ENCODE measurements around the gene MAPK12. TPM values are rescaled to one million over a fixed set of nuclear protein-coding genes. Genes with fewer than 3 reads are reported as not detected.

Gene MAPK12
- total and polyA plus RNA-seq, 9 of the 15 experiments (the other 6 are each of a cell fraction or from before 2014, with no cell fraction given), result 0.79 to 71.5 (median 32.8) TPM

- Histone ChIP-seq H3K27me3 (ENCODE audit: control insufficient read depth in 2 of 2, insufficient read depth in 2 of 2, low read length in 2 of 2) (no peaks in the 10 kb centered on the region), H3K36me3 (ENCODE audit: control insufficient read depth, insufficient read depth, low read length) (peaks cover 56% of the 10 kb centered on the region; the same call in 1 of the 3 replicates), H3K4me3 (no peak overlapping the region), H3K4me2 (ENCODE audit: insufficient read depth, low read length) (no peak overlapping the region), H4K20me1 (replicated peaks; ENCODE audit: control insufficient read depth, insufficient read depth, low read length) (no peaks in the 10 kb centered on the region), H3K79me2 (ENCODE audit: control insufficient read depth, insufficient read depth, low read length) (peaks cover 27% of the 10 kb centered on the region), H3K9ac (ENCODE audit: insufficient read depth in 1 of 2, low read depth in 2 of 2, low read length in 2 of 2) (no peak overlapping the region; a peak in 1 of 4 replicates), H3K9me3 (replicated peaks; ENCODE audit: control insufficient read depth, insufficient read depth, low read depth, low read length) (no peaks in the 10 kb centered on the region), H2AFZ (ENCODE audit: low read depth, low read length) (no peak overlapping the region), H3K9me1 (ENCODE audit: control insufficient read depth, insufficient read depth, low read length) (no peaks in the 10 kb centered on the region), H3K27ac (ENCODE audit: extremely low read depth, low read depth, low read length) (no peak overlapping the region), H3K4me1 (replicated peaks in 1 of 2; ENCODE audit: control insufficient read depth in 2 of 2, insufficient read depth in 2 of 2, low read length in 2 of 2) (peaks cover 9 to 90% of the 10 kb centered on the region in 2 experiments; a peak in 4 of 5 replicates)
- POLR2A ChIA-PET, result interaction anchor here (0.6 kb wide), 1 partner anchor 10 kb away, joined by 3 read pairs; no protein-coding TSS in a partner anchor
- FAIRE-seq (no peak), DNase-seq (ENCODE audit: extremely low read depth in 1 of 4, low spot score in 3 of 4) (no peak), ATAC-seq (no peak)
- no TSS peak for BruUV-seq (replicated peaks)
- CTCF ChIA-PET (ENCODE audit: low intra/inter-chr PET ratio), result no interaction called here
- 89% methylated on average over 19 of the region's 31 CpGs for WGBS (ENCODE audit: insufficient coverage, low coverage, missing lambda C conversion rate)
- peak; percentile 30; the same call in 1 of the 2 replicates for TF ChIP-seq POLR2G (IDR thresholded peaks at IDR 0.05; ENCODE audit: low read depth, low read length)
- TF ChIP-seq SRSF7 (optimal IDR thresholded peaks at IDR 0.05; ENCODE audit: low read depth, low read length), result no peak
- TF ChIP-seq, protein P1, sequence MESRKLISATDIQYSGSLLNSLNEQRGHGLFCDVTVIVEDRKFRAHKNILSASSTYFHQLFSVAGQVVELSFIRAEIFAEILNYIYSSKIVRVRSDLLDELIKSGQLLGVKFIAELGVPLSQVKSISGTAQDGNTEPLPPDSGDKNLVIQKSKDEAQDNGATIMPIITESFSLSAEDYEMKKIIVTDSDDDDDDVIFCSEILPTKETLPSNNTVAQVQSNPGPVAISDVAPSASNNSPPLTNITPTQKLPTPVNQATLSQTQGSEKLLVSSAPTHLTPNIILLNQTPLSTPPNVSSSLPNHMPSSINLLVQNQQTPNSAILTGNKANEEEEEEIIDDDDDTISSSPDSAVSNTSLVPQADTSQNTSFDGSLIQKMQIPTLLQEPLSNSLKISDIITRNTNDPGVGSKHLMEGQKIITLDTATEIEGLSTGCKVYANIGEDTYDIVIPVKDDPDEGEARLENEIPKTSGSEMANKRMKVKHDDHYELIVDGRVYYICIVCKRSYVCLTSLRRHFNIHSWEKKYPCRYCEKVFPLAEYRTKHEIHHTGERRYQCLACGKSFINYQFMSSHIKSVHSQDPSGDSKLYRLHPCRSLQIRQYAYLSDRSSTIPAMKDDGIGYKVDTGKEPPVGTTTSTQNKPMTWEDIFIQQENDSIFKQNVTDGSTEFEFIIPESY (CRISPR knock-in tag; IDR thresholded peaks at IDR 0.05), result 0 out of 2 replicates have a peak, but pooled peaks have one; percentile 36
- TF ChIP-seq BRD9 (IDR thresholded peaks at IDR 0.05; ENCODE audit: low read depth, partially characterized antibody), result no peak
- no peak for TF ChIP-seq ZBTB8A (IDR thresholded peaks at IDR 0.05; ENCODE audit: partially characterized antibody)
- in situ Hi-C loops (cut with MboI) (no loop called here), intact Hi-C loops (cut with micrococcal nuclease) (no loop called here)
Measured at GRCh38 chr22:50257451-50258360, 3.8 kb downstream of the MAPK12 start.
